Bone marrow (tissue), 2 donors: ENCODE results near the gene CDH24.

Experiments used
- DNase-seq, 2 donors: peaks; one replicate each; lab custom pipeline; 2025; lab: John Stamatoyannopoulos, UW

The CDH24 gene

DNA sequence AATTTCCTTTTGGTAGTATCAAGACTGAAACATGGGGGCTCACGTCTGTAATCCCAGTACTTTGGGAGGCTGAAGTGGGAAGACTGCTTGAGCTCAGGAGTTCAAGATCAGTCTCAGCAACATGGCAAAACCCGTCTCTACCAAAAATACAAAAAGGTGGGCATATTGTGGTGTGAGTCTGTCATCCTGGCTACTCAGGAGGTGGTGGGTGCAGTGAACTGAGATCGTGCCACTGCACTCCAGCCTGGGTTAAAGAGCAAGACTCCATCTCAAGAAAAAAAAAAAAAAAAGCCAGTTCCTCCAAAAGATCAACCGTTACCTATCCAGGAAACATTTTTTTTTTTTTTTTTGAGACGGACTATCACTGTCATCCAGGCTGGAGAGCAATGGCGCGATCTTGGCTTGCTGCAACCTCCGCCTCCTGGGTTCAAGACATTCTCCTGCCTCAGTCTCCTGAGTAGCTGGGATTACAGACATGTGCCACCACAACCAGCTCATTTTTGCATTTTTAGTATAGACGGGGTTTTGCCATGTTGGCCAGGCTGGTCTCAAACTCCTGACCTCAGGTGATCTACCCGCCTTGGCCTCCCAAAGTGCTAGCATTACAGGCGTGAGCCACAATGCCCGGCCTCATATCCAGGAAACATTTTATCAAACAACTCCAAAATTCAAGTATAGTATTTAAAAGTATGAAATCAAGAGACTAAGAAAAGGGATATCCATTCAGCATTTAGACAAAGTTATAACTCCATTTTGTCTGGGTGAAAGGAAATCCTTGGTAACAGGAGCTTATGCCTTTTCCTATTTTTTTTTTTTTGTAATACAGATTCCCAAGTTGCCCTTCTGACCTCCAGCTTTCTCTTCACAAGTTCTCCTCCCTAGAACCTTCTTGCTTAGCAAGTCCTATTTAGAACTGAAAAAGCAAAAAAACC is 34.2 kb upstream of the CDH24 start:
- no peak for DNase-seq

- no peak for DNase-seq
Measured at GRCh38 chr14:23090254-23090636, 32.9 kb upstream of the CDH24 start.

GRCh38 chr14:23089498-23090253 is 32.4 kb upstream of the CDH24 start:
- DNase-seq: no peak

DNA sequence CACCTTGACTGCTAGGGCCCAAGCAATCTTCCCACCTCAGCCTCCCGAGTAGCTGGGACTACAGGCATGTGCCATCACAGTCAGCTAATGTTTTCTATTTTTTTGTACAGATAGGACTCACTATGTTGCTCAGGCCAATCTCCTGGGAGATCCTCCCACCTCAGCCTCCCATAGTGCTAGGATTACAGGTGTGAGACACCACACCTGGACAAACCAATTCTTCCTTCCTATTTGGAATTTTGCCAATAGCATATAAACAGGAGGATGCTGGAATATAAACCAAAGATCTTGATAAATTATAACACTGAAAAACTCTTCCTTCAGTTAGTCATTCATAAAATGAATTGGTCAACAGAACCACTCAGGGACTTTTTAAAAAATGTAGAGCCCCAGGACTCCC is 29.2 kb upstream of the CDH24 start:
- DNase-seq: no peak

DNA sequence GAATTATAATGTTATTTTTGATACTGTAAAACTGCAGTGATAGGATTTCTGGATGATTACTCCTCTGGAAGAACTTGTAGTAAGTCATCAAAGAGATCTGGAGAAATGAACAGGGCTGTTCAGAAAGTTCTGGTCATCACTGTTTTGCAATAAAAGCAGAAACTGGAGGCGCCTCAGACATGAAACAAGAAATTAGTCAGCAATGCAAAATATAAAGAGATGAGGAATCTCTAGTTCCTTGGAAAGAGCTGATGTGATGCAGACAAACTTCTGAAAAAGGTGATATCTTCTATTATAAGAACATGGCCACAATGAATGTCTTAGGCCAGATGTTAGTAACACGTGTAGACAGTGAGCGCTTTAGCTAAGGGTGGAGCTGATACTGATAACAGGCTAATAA is 28.1 kb upstream of the CDH24 start:
- DNase-seq: no peak

DNA sequence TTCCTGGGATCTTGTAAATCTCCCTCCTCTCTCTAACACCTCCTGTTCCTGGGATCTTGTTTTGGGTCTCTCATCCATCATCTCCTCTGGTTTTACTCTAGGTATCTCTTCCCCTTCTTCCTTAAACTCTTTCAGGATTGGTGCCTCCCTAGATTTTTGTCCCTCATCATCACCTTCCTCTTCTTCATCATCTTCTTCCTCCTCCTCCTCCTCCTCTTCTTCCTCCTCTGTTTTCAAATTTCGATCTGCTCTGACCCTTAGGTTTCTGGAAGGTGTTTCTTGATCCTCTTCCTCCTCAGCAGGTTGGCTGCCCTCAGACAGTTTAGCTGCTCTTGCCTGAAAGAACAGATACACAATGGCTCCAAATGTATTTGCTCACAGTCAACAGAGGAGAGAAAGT is 23.2 kb upstream of the CDH24 start:
- DNase-seq: no peak

DNA sequence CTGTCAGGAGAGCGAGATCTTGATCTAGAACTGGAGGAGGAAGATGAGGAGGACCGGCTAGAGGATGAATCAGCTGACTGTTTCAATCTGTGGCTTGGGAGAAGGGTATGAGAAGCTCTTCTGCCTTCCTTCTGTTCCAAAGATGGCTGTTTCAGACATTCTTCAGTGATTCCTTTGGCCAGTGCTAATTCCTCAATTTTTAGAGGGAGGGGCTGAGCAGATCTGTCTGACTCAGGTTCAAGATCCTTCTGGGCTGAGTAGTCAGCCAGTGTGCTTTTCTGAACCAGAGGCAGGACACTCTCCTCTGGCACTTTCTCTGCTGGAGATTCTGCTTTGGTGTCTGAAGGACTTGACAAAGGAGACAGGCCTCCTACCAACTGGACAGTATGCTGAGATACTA is 22.4 kb upstream of the CDH24 start:
- no peak for DNase-seq

GRCh38 chr14:23078692-23079116 is 21.4 kb upstream of the CDH24 start:
- DNase-seq: no peak

DNA sequence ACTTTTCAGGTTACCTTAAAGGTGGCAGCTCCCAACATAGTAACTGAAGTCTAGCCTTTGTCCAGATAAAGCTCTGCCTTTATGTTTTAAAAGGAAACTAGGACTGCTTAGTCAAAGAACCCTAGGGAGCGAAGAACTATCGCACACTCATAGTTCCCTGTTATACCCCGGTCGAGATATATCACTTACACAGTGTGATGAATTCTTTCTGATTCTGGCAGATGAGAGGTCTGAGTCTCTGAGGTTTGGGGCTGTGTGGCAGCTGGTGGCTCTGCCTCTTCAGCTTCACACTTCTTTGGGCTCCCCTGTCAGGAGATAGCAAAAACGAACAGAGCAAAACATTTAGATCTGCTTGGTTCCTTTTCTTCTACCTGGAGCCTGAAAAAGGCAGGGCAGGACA is 20.6 kb upstream of the CDH24 start:
- DNase-seq: no peak

- DNase-seq: no peak
Measured at GRCh38 chr14:23076785-23077408, 19.6 kb upstream of the CDH24 start.

DNA sequence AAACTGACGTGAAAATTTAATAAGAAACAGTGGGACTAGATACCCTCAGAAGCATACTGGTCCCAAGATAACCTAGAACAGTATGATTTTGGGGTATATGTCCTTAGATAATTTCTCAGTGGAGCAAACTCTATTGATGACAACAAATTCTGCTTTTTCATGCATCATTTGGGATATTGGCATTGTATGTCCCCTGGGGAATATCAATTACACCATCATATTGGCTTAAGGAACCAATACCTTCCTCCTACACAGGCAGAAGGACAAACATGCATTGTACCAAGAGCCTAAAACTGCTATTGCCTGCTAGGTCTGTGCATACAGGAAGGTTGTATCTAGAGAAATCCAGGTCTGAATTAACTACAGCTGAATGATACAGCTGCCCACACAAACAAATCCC is 17.6 kb upstream of the CDH24 start:
- no peak for DNase-seq

DNA sequence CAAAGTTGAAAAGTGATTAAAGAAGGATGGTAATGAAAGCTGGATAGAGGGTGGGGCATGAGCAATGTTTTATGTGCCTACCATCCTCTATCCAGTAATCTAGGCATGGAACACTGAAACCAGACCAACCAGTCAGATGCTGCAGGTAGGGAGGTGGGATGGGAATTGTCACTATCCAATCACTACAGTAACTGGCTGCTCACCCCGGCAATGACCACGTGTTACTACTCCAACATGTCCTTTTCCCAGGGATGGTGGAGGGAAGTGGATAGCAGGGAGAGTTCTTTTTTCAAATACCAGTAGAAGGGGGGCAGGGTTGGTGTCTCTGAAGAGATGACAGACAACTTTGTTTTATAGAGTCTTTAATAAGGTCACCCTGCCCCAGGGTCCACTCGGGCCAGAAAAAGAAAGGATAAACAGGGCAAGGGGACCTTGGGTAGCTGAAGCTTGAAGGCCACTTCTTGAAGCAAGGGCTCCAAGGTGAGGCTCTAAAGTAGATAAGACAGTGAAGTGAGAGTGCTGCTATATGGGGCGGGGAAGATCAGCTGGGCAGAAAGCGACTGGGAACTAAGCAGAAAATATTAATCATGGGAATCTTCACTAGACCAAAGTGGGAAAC is 14.7 kb upstream of the CDH24 start:
- no peak for DNase-seq

GRCh38 chr14:23071244-23071920 is 14.1 kb upstream of the CDH24 start:
- DNase-seq: no peak

GRCh38 chr14:23070262-23071129 is 13.2 kb upstream of the CDH24 start:
- no peak for DNase-seq

GRCh38 chr14:23069413-23069806 is 12.1 kb upstream of the CDH24 start:
- DNase-seq: no peak

DNA sequence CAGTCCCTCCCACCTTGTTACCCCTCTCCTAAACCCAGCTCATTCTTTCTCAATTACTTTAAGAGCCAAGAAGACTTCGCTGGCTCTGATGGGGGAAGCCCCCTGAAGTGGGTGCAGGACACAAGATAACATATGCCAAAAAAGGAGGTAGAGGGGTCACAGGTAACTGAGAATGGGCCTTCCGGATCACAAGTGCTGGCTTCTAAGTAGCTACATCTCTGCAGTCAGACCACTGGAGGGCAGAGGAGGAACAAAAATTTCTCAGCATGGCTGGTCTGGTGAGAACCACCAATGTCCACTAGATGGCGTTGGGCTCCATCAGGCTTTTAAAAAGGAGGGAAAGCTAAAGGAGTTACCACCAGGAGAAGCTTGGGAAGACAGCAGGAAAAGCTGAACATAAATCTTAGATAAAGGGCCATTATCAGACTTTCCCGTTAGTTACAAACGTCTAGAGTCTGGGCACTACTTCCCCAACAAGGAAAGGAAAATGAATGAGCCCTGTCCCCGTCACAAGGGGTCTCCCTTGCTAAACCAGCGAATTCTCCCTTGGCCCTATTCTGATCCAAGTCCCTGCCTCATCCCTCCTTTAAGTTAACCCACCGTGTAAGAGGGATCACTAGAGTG is 11.6 kb upstream of the CDH24 start:
- DNase-seq: no peak

- no peak for DNase-seq
Measured at GRCh38 chr14:23067847-23068788, 10.8 kb upstream of the CDH24 start.

GRCh38 chr14:23066855-23067744 is 9.8 kb upstream of the CDH24 start:
- DNase-seq: no peak
